NOMO-1 (cell line): ENCODE results near the gene NUTM2B.
"Not testable (repeated sequence)": the region's sequence is repeated elsewhere in the genome, so short reads cannot be mapped to it uniquely, and the experiment has no call there.

Source experiments
- DNase-seq, 2 experiments: peaks; one replicate each; lab custom pipeline; 2025; ENCODE audit not compliant: unreplicated experiment in 2 of 2; lab: John Stamatoyannopoulos, UW

Gene NUTM2B

GRCh38 chr10:79702927-79703326, at the start of gene NUTM2B:
Gene NUTM2B (plus strand): TSS chr10:79703227. CDS start chr10:79703610, 383 bp downstream.
- not testable (repeated sequence) for DNase-seq

- not testable (repeated sequence) for DNase-seq
Observed at GRCh38 chr10:79663287-79663686, 39.7 kb upstream of the NUTM2B start.

GRCh38 chr10:79664686-79665085, 38.3 kb upstream of the NUTM2B start:
- DNase-seq, result not testable (repeated sequence)

DNA sequence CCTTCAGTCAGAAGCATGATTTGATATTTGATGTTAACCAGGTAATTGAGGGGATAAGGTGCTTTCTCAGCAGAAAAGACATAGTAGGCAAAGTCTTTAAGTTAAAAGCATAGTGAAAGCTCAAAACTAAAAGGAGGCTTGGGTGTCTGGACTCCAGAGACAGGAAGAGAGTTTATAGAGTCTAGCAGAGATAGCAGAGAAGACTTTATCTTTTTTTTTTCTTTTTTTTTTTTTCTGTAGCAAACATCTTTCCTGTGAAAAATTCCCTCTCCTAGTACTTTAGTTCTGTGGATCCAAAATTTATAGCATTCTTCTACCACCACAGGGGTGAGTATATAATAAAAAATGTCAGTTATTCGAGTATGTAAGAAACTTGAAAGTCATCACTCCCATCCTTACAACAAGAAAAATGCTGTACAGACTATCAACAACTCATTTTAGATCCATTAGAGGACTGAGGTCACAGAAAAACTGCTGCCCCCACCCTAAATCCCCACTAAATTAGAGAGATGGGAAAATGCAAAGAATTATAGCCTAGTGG, 33.7 kb upstream of the NUTM2B start:
- not testable (repeated sequence) for DNase-seq

GRCh38 chr10:79674878-79675277, 28.1 kb upstream of the NUTM2B start:
- DNase-seq, result not testable (repeated sequence)

GRCh38 chr10:79683026-79683883, 19.8 kb upstream of the NUTM2B start:
- DNase-seq, result not testable (repeated sequence)

GRCh38 chr10:79683884-79684720, 18.9 kb upstream of the NUTM2B start:
- not testable (repeated sequence) for DNase-seq

DNA sequence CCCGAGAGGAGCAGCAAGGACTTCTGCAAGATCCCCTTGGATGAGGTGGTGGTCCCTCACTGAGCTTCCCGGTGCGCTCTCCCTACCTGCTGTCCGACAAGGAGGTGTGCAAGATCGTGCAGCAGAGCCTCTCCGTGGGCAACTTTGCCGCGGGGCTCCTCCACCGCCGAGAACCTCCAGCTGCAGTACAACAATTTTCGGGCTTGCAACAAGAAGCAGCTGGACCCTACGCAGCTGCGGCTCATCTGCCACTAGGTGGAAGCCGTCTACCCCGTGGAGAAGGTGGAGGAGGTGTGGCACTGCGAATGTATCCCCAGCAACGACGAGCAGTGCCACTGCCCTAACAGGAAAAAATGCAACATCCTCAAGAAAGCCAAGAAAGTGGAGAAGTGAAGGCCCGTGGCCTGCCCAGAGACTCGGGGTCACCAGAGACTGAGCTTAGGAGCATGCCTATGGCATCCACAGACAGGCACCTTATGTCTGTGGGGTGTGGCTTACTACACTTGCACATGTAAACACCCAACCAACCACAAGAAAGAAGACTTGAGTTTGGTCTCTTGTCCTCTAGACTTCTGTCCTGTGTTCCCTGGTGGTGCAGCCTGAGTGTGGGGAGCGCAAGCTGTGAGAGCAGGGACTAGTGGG, 17.9 kb upstream of the NUTM2B start:
- DNase-seq, result not testable (repeated sequence)

GRCh38 chr10:79686595-79686994, 16.4 kb upstream of the NUTM2B start:
- DNase-seq, result not testable (repeated sequence)

DNA sequence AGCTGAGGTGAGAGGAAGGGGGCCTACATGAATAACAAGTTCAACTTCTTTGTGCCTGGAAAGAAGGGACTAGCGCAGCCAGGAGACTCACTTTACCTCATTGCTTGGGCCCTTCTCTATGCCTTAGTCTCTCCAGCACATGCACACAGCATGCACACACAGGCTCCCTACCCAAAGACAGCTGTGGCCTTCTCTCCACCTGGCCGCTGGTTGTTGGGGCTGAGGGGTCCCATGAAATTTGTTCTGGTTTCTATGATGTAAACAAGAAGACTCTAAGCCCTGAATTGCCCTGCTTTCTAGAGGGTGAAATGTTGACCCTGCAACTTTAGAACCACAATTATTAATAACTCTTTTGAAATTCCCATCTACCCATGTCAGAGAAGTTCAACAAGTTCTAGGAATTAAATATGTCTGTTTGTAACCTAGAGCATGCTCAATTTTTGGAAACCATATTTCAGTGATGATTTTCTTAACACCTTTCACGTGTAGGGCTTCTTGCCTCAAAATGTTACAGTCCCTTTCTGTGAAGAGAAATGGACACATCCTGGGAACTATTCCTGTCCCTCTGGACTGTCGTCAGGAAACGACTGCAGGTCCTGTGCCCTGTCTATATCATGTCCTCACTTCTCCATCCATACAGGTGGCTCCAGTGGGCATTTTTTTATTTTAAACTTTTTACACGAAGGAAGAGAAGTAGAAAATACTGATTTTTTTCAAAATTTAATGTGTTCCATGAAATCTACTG, 15.4 kb upstream of the NUTM2B start:
- DNase-seq, result not testable (repeated sequence)

- DNase-seq, result not testable (repeated sequence)
Observed at GRCh38 chr10:79688798-79689197, 14.2 kb upstream of the NUTM2B start.

GRCh38 chr10:79696596-79696995, 6.4 kb upstream of the NUTM2B start:
- DNase-seq, result not testable (repeated sequence)

DNA sequence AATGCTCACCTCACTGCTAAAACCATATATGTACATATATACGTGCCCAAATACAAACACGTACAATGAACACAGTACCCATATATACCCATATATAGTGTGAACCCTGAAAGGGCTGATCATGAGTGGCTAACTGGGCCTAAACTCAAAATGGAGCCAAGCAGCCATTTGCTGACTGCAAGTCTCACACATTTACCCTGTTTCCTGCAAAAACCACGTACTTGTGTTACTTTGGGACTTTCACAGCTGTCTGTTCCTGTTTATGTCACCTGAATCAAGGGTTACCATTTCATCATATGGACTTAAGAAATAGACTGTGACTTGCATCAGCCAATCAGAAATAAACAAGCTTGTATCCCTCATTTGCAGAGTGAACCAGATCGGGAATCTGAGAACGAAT, 5.9 kb upstream of the NUTM2B start:
- DNase-seq, result not testable (repeated sequence)

DNA sequence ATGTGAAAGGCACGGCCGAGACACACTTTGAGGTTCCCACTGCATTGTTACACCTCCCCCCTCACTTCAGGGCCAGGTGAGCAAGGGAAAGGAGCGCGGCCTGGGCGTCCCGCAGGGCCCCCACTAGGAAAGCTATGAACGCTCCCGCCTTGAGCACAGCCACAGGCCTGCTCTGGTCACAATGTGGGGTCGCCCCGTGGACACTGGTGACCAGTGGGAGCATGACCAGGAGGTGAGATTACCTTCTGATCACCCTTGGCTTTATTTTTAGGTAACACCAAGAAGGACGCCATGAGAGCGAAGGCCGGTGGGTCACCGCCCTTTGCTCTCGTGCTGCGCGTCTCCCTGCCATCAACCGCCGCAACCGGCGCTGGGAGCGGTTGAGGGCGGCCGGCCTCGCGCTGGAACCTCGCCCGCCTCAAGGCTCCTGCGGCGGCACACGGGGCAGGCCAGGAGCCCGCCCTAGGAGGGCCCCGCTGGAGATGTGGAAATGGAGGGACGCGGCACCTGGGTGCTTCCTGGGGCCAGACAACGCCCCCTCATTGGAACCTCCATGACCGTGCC, 2.6 kb upstream of the NUTM2B start:
- not testable (repeated sequence) for DNase-seq

DNA sequence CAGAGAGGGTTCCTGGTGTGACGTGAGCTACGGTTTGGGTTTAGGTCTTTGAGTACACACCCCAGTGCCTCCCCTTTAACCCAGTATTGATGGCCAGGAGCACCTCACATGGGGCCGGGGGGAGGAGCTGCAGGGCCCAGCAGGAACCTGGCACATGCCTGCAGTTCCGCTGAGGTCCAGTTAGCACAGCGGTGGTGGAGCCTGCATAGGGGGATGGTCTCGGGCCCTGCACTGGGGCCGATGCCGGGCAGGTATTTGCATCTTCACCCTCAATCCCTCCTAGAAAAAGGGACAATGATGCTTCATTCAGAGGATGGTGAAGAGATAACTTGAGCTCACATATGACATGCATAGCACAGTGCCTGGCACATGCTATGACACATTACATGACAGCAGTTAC, 4.0 kb downstream of the NUTM2B start:
- DNase-seq, result not testable (repeated sequence)

DNA sequence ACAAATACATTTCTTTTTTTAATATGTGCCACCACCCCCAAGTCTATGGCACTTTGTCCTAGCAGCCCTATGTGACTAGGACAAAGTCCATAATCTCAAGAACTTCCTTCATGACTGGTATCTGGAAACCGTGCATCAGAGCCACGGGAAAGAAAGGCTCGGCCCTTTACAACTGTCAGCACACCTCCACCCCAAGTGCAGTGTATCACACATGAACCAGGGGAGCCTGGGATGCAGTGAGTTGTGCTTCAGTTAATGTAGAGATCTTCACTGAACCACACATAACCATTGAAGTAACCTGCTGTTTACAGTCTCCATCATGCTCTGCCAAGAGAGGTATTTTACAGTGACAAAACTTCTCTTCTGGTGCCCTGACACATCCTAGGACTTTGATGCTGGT, 11.9 kb downstream of the NUTM2B start:
- not testable (repeated sequence) for DNase-seq

DNA sequence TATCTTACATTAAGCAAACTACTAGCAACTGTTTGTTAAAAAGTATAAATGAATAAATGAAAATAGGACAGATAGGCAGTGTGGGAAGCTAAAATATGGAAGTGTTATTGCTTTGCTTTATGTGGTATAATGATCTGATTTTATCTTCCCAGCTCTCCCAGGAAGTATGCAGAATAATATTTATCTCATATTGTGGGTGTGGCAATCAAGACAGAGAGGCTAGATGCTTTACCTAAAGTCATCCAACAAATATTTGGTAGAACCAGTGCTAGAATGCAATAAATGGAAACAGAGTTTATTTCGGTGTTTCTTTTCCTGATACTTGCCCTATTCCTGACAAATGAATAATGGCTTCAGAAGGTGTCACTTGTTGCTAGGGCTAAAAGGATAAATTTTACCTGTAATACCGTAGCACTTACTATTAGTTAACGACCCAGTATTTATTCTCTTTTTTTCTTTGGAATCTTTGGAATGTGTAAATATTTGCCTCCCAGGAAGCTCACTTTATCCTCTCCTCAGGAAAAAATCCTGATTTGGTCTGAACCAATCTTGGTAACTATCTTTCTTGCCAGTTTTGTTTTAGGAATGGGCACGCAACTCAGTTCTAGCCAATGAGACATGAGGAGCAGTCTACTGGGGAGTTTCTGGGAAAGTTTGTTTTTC, 14.0 kb downstream of the NUTM2B start:
- not testable (repeated sequence) for DNase-seq

GRCh38 chr10:79720000-79720399, 17.0 kb downstream of the NUTM2B start:
- DNase-seq, result not testable (repeated sequence)

GRCh38 chr10:79726620-79727019, 23.6 kb downstream of the NUTM2B start:
- DNase-seq, result not testable (repeated sequence)
